Breast epithelium (tissue), 4 donors: Measurements from ENCODE around the gene CELF5. TPM values are rescaled to one million over a fixed set of nuclear protein-coding genes. Genes with fewer than 3 reads are reported as not detected.

Experiments
- DNase-seq, 2 donors: peaks; one replicate each; pipeline ENCODE4 v3.0.0-alpha.2; 2019; ENCODE audit warnings: low spot score in 2 of 2
- H3K27ac ChIP-seq, 2 donors: fragments of 200-600 bp; sonication (generic) in 1 of 2; one replicate each; pipeline ENCODE4 v1.5.1; 2016 to 2019; ENCODE audit warnings: mild to moderate bottlenecking in 1 of 2
- H3K27me3 ChIP-seq, 2 donors: fragments of 200-600 bp; sonication (generic) in 1 of 2; one replicate each; pipeline versions ENCODE4 v1.5.1 to v1.6.0; 2017 to 2019; ENCODE audit warnings: control low read depth in 1 of 2, mild to moderate bottlenecking in 1 of 2
- H3K36me3 ChIP-seq: fragments of 200-600 bp; one replicate; pipeline ENCODE4 v1.5.1; 2019
- H3K4me1 ChIP-seq, 2 donors: fragments of 200-600 bp; sonication (generic); one replicate each; pipeline ENCODE4 v1.5.1; 2016 to 2019; ENCODE audit warnings: control low read depth in 1 of 2
- H3K4me3 ChIP-seq, 3 donors: fragments of 200-600 bp; sonication (generic); 1 replicate in 2 of 3; 2 replicates in 1 of 3; pipeline ENCODE4 v1.5.1; 2016 to 2019; ENCODE audit warnings: mild to moderate bottlenecking in 3 of 3, moderate library complexity in 2 of 3
- H3K9me3 ChIP-seq, 2 donors: fragments of 200-600 bp; sonication (generic) in 1 of 2; one replicate each; pipeline ENCODE4 v1.5.1; 2016 to 2019; ENCODE audit warnings: control low read depth in 1 of 2
- CTCF ChIP-seq, 3 donors: fragments of 450-650 bp; IDR thresholded peaks; one replicate each; pipeline ENCODE4 v1.5.1; 2016 to 2017; ENCODE audit warnings: antibody characterized with exemption in 3 of 3, mild to moderate bottlenecking in 3 of 3, moderate library complexity in 3 of 3
- POLR2A ChIP-seq: fragments of 450-650 bp; IDR thresholded peaks from one replicate; pipeline ENCODE4 v1.6.1; 2016; ENCODE audit warnings: antibody characterized with exemption, mild to moderate bottlenecking, moderate library complexity
- POLR2AphosphoS5 ChIP-seq, 3 donors: sonication (generic); formaldehyde crosslinking; IDR thresholded peaks; one replicate each; pipeline ENCODE4 v1.6.1; 2017; ENCODE audit warnings: antibody characterized with exemption in 3 of 3
- intact Hi-C: fragments of 100-400 bp; cut with DNase I; formaldehyde crosslinking; loops from one replicate; pipeline ENCODE4 v1.15.1; 2023; ENCODE audit warnings: low total_unique reads
- total RNA-seq, 3 donors: library from RNA; depleted of rRNA; stranded (reverse); fragments of >200 nt; gene quantifications; one replicate each; pipeline ENCODE4 v1.1.0, GENCODE V29; 2016

The CELF5 gene
- total RNA-seq, 3 donors from 2014 or later = 0.33 to 0.59 TPM; not detected in 1

- peaks cover 0 to 11% of the 10 kb centered on the region in 2 donors for H3K27me3 ChIP-seq
- TF ChIP-seq POLR2AphosphoS5 (IDR thresholded peaks at IDR 0.05) (no peak), CTCF (IDR thresholded peaks at IDR 0.05) (no peak)
- intact Hi-C loops = no loop called here
- peaks cover 3 to 7% of the 10 kb centered on the region in 2 donors for H3K9me3 ChIP-seq
- H3K27ac ChIP-seq = no peak overlapping the region
- no peaks in the 10 kb centered on the region for H3K4me1 ChIP-seq
- no peak for DNase-seq
- no peaks in the 10 kb centered on the region for H3K36me3 ChIP-seq
- H3K4me3 ChIP-seq = no peak overlapping the region
Measured at GRCh38 chr19:3252650-3253049, 28.2 kb downstream of the CELF5 start.

DNA sequence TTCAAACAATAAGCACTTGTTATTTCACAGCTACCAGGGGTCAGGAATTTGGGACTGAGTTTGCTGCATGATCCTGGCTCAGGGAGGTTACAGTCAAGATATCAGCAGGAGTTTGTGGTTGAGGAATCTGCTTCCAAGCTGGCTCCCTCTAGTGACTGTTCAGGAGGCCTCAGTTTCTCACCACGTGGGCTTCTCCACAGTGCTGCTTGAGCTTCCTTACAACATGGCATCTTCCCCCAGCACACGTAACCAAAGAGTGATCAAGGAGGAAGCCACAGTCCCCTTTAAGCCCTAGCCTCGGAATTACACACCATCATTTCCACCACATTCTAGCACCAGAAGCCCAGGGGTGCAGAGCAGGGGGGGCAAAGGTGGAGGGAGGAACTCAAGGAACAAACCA lies 28.8 kb downstream of the CELF5 start:
- Histone ChIP-seq H3K4me3 (no peak overlapping the region), H3K27me3 (peaks cover 0 to 11% of the 10 kb centered on the region in 2 donors), H3K4me1 (no peaks in the 10 kb centered on the region), H3K27ac (no peak overlapping the region), H3K9me3 (peaks cover 3 to 7% of the 10 kb centered on the region in 2 donors), H3K36me3 (no peaks in the 10 kb centered on the region)
- no peak for TF ChIP-seq POLR2AphosphoS5 (IDR thresholded peaks at IDR 0.05)
- TF ChIP-seq CTCF (IDR thresholded peaks at IDR 0.05) = no peak
- no peak for TF ChIP-seq POLR2A
- intact Hi-C loops = no loop called here
- no peak for DNase-seq

DNA sequence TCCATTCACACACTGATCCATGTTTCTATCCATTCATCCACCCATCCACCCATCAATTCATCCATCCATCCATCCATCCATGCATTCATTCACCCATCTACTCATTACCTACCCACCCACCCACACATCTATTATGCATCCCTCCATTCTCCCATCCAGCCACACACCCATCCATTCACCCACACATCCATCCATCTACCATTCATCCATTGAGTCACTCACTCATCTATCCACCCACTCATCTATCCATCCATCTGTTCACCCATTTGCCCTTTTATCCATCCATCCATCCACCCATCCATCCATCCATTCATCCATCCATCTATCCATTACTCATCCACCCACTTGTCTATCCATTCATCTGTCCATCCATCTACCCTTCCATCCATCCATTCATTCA lies 30.1 kb downstream of the CELF5 start:
- no peaks in the 10 kb centered on the region for H3K36me3 ChIP-seq
- no peak for DNase-seq
- H3K4me1 ChIP-seq = no peaks in the 10 kb centered on the region
- intact Hi-C loops = no loop called here
- no peak overlapping the region for H3K27ac ChIP-seq
- TF ChIP-seq CTCF (IDR thresholded peaks at IDR 0.05) (no peak), POLR2AphosphoS5 (IDR thresholded peaks at IDR 0.05) (no peak), POLR2A (no peak)
- H3K27me3 ChIP-seq = peaks cover 0 to 8% of the 10 kb centered on the region in 2 donors
- peaks cover 3 to 7% of the 10 kb centered on the region in 2 donors for H3K9me3 ChIP-seq
- H3K4me3 ChIP-seq = no peak overlapping the region

GRCh38 chr19:3257071-3257470 lies 32.6 kb downstream of the CELF5 start:
- intact Hi-C loops = no loop called here
- no peak overlapping the region for H3K4me3 ChIP-seq
- H3K27ac ChIP-seq = no peak overlapping the region
- H3K36me3 ChIP-seq = no peaks in the 10 kb centered on the region
- no peaks in the 10 kb centered on the region for H3K4me1 ChIP-seq
- no peak for TF ChIP-seq POLR2AphosphoS5 (IDR thresholded peaks at IDR 0.05)
- no peak for TF ChIP-seq POLR2A
- TF ChIP-seq CTCF (IDR thresholded peaks at IDR 0.05) = no peak
- H3K27me3 ChIP-seq = no peaks in the 10 kb centered on the region
- DNase-seq = no peak
- peaks cover 3 to 7% of the 10 kb centered on the region in 2 donors for H3K9me3 ChIP-seq

DNA sequence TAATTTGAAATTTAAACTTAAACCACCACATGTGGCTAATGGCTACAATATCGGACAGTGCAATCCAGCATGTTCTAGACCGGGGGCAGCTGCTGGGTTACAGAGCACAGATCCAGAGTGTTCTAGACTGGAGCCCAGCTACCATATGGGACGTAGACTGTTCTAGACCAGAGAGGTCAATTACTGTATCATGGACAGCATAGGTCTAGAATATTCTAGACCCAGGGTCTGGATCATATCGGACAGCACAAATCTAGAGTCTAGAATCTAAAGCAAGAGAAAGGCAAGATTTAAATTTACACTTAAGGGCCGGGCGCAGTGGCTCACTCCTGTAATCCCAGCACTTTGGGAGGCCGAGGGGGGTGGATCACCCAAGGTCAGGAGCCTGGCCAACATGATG lies 37.9 kb downstream of the CELF5 start:
- no peaks in the 10 kb centered on the region for H3K9me3 ChIP-seq
- H3K36me3 ChIP-seq = no peaks in the 10 kb centered on the region
- intact Hi-C loops = no loop called here
- H3K4me1 ChIP-seq = no peaks in the 10 kb centered on the region
- no peak overlapping the region for H3K27ac ChIP-seq
- no peak overlapping the region for H3K4me3 ChIP-seq
- DNase-seq = no peak
- H3K27me3 ChIP-seq = no peaks in the 10 kb centered on the region
- TF ChIP-seq POLR2A (no peak), CTCF (IDR thresholded peaks at IDR 0.05) (no peak), POLR2AphosphoS5 (IDR thresholded peaks at IDR 0.05) (no peak)
